H1 (cell line): ENCODE results near the gene ARHGAP21. TPM values are rescaled to one million over a fixed set of nuclear protein-coding genes. Genes with fewer than 3 reads are reported as not detected.

Source experiments
- CTCF ChIA-PET: fragments of 300-600 bp; sonication (Branson Sonifier 250); formaldehyde crosslinking; loops from one replicate; lab custom pipeline; 2021; ENCODE audit not compliant: partially characterized antibody; lab: Charles Lee
- POLR2A ChIA-PET: fragments of 300-600 bp; sonication (Branson Sonifier 250); formaldehyde crosslinking; loops from one replicate; lab custom pipeline; 2021; ENCODE audit warnings: inconsistent platforms; ENCODE audit not compliant: partially characterized antibody; lab: Charles Lee
- DNase-seq, 2 experiments: peaks; one replicate each; pipeline versions ENCODE4 v3.0.0 to v3.0.0-alpha.2; 2010 to 2022; ENCODE audit warnings: low spot score in 2 of 2, low read depth in 1 of 2, mixed read lengths in 1 of 2
- FAIRE-seq: peaks from 2 replicates; lab custom pipeline; 2011; peaks lifted over from hg19 to GRCh38; lab: Jason Lieb, UNC
- H2AFZ ChIP-seq: 2 replicates; pipeline ENCODE4 v1.8.1; 2012; ENCODE audit warnings: low read length, inconsistent platforms
- H2AK5ac ChIP-seq: 2 replicates; pipeline ENCODE4 v1.6.1; 2013; ENCODE audit warnings: low read depth, low read length
- H2BK120ac ChIP-seq: replicated peaks from 2 replicates; pipeline ENCODE3; 2013; ENCODE audit warnings: low read depth, low read length, inconsistent platforms
- H2BK12ac ChIP-seq: 2 replicates; pipeline ENCODE4 v1.6.1; 2013; ENCODE audit warnings: low read depth, low read length
- H2BK15ac ChIP-seq: 2 replicates; pipeline ENCODE4 v1.6.1; 2013; ENCODE audit warnings: low read length
- H2BK20ac ChIP-seq: 2 replicates; pipeline ENCODE4 v1.6.1; 2013; ENCODE audit warnings: low read length
- H2BK5ac ChIP-seq: 2 replicates; pipeline ENCODE4 v1.6.1; 2013; ENCODE audit warnings: low read depth, low read length
- H3K14ac ChIP-seq: 2 replicates; pipeline ENCODE4 v1.6.1; 2013; ENCODE audit warnings: inconsistent platforms; ENCODE audit not compliant: insufficient read length
- H3K18ac ChIP-seq: 2 replicates; pipeline ENCODE4 v1.6.1; 2013; ENCODE audit warnings: low read length; ENCODE audit errors: extremely low read depth
- H3K23ac ChIP-seq: 2 replicates; pipeline ENCODE4 v1.6.1; 2013; ENCODE audit warnings: inconsistent platforms; ENCODE audit not compliant: insufficient read length
- H3K23me2 ChIP-seq: 2 replicates; pipeline ENCODE4 v1.6.1; 2013; ENCODE audit warnings: low read depth, low read length
- H3K27ac ChIP-seq: 2 replicates; pipeline ENCODE4 v1.6.1; 2011; ENCODE audit warnings: low read depth, low read length, inconsistent platforms
- H3K27me3 ChIP-seq, 4 experiments: replicated peaks in 1 of 4; 1 replicate in 1 of 4; 2 replicates in 3 of 4; pipeline versions ENCODE4 v1.6.1 to v1.8.1; 2011 to 2013; ENCODE audit warnings: low read length in 3 of 4, mild to moderate bottlenecking in 3 of 4, inconsistent platforms in 2 of 4, mixed read lengths in 2 of 4, moderate library complexity in 1 of 4; ENCODE audit not compliant: control insufficient read depth in 3 of 4, insufficient read depth in 3 of 4; ENCODE audit errors: extremely low read depth in 1 of 4
- H3K36me3 ChIP-seq, 4 experiments: 2 replicates each; pipeline versions ENCODE4 v1.6.1 to v1.8.1; 2011 to 2013; ENCODE audit warnings: mild to moderate bottlenecking in 4 of 4, low read length in 3 of 4, moderate library complexity in 2 of 4, control low read depth in 1 of 4, inconsistent platforms in 1 of 4; ENCODE audit not compliant: insufficient read depth in 4 of 4, control insufficient read depth in 2 of 4
- H3K4ac ChIP-seq: replicated peaks from 2 replicates; pipeline ENCODE3; 2013; ENCODE audit warnings: low read length, low read depth, mixed read lengths, inconsistent platforms; ENCODE audit not compliant: insufficient read length
- H3K4me1 ChIP-seq, 4 experiments: replicated peaks in 1 of 4; 1 replicate in 1 of 4; 2 replicates in 3 of 4; pipeline versions ENCODE4 v1.6.1 to v1.8.1; 2011 to 2013; ENCODE audit warnings: low read length in 3 of 4, inconsistent platforms in 2 of 4, mixed read lengths in 1 of 4; ENCODE audit not compliant: insufficient read depth in 4 of 4, control insufficient read depth in 3 of 4
- H3K4me2 ChIP-seq, 2 experiments: 2 replicates each; pipeline versions ENCODE4 v1.6.1 to v1.8.1; 2011 to 2013; ENCODE audit warnings: low read depth in 2 of 2, low read length in 2 of 2, control low read depth in 1 of 2, inconsistent platforms in 1 of 2, mild to moderate bottlenecking in 1 of 2; ENCODE audit not compliant: insufficient read depth in 1 of 2
- H3K4me3 ChIP-seq, 4 experiments: fragments of 200-600, 300-600 bp in 1 of 4; sonication (generic), shearing (Covaris generic), sonication (Bioruptor Twin) in 1 of 4; 2 replicates each; pipeline versions ENCODE4 v1.5.1 to v1.8.1; 2011 to 2016; ENCODE audit warnings: low read length in 4 of 4, low read depth in 3 of 4, control low read depth in 2 of 4, inconsistent platforms in 2 of 4, mild to moderate bottlenecking in 2 of 4, mixed read lengths in 1 of 4, moderate library complexity in 1 of 4; ENCODE audit not compliant: insufficient read depth in 2 of 4; ENCODE audit errors: extremely low read depth in 1 of 4
- H3K56ac ChIP-seq: replicated peaks from 2 replicates; pipeline ENCODE3; 2013; ENCODE audit warnings: low read depth, mild to moderate bottlenecking, mixed read lengths, low read length, inconsistent platforms; ENCODE audit not compliant: insufficient read length
- H3K79me1 ChIP-seq: 2 replicates; pipeline ENCODE4 v1.6.1; 2013; ENCODE audit warnings: low read depth, low read length, control low read depth
- H3K79me2 ChIP-seq, 2 experiments: 2 replicates each; pipeline versions ENCODE4 v1.6.1 to v1.8.1; 2012 to 2013; ENCODE audit warnings: low read length in 2 of 2, mild to moderate bottlenecking in 2 of 2, inconsistent platforms in 1 of 2; ENCODE audit not compliant: insufficient read depth in 2 of 2, control insufficient read depth in 1 of 2
- H3K9ac ChIP-seq, 4 experiments: replicated peaks in 1 of 4; 1 replicate in 1 of 4; 2 replicates in 3 of 4; pipeline versions ENCODE4 v1.6.1 to v1.8.1; 2011 to 2013; ENCODE audit warnings: low read depth in 3 of 4, low read length in 3 of 4, control low read depth in 2 of 4, mild to moderate bottlenecking in 2 of 4, moderate library complexity in 2 of 4, inconsistent platforms in 1 of 4; ENCODE audit errors: extremely low read depth in 1 of 4
- H3K9me3 ChIP-seq, 2 experiments: 2 replicates each; pipeline versions ENCODE4 v1.6.1 to v1.8.1; 2012 to 2013; ENCODE audit warnings: mild to moderate bottlenecking in 2 of 2, moderate library complexity in 2 of 2, control low read depth in 1 of 2, inconsistent platforms in 1 of 2, low read depth in 1 of 2, low read length in 1 of 2, mixed read lengths in 1 of 2; ENCODE audit not compliant: insufficient read depth in 2 of 2
- H4K20me1 ChIP-seq, 2 experiments: replicated peaks in 1 of 2; 2 replicates each; pipeline versions ENCODE3 to v1.8.1; 2011 to 2013; ENCODE audit warnings: inconsistent platforms in 2 of 2, low read length in 2 of 2, mild to moderate bottlenecking in 1 of 2; ENCODE audit not compliant: insufficient read depth in 2 of 2, control insufficient read depth in 1 of 2
- H4K5ac ChIP-seq: 2 replicates; pipeline ENCODE4 v1.6.1; 2013; ENCODE audit warnings: low read length, low read depth, mixed read lengths, inconsistent platforms; ENCODE audit not compliant: insufficient read length
- H4K8ac ChIP-seq: 2 replicates; pipeline ENCODE4 v1.8.0; 2013; ENCODE audit warnings: mild to moderate bottlenecking, moderate library complexity, low read length, inconsistent platforms; ENCODE audit not compliant: insufficient read depth; ENCODE audit errors: extremely low read depth
- H4K91ac ChIP-seq: replicated peaks from 2 replicates; pipeline ENCODE3; 2013; ENCODE audit warnings: low read length, mixed read lengths, inconsistent platforms; ENCODE audit not compliant: insufficient read length
- CHD1 ChIP-seq: IDR thresholded peaks from 2 replicates; pipeline ENCODE4 v1.6.1; 2012; ENCODE audit warnings: low read depth, low read length, improper control_type of control experiment
- CHD2 ChIP-seq: IDR thresholded peaks from 2 replicates; pipeline ENCODE4 v1.6.1; 2012; ENCODE audit warnings: low read length, improper control_type of control experiment
- EP300 ChIP-seq, 2 experiments: IDR thresholded peaks; 1 replicate in 1 of 2; 2 replicates in 1 of 2; pipeline ENCODE4 v1.6.1; 2011 to 2012; ENCODE audit warnings: low read depth in 2 of 2, low read length in 2 of 2, mild to moderate bottlenecking in 2 of 2, borderline replicate concordance in 1 of 2, inconsistent platforms in 1 of 2, moderate library complexity in 1 of 2
- FOSL1 ChIP-seq: IDR thresholded peaks from 2 replicates; pipeline ENCODE4 v1.6.1; 2011; ENCODE audit warnings: mild to moderate bottlenecking, low read depth, low read length, moderate library complexity; ENCODE audit not compliant: insufficient read depth
- GABPA ChIP-seq: IDR thresholded peaks from 2 replicates; pipeline ENCODE4 v1.6.1; 2011; ENCODE audit warnings: mild to moderate bottlenecking, low read length, moderate library complexity, borderline replicate concordance; ENCODE audit not compliant: insufficient read depth
- JUND ChIP-seq: IDR thresholded peaks from 2 replicates; pipeline ENCODE4 v1.6.1; 2011; ENCODE audit warnings: mild to moderate bottlenecking, improper control_type of control experiment, low read length
- SP4 ChIP-seq: IDR thresholded peaks from 2 replicates; pipeline ENCODE4 v1.6.1; 2012; ENCODE audit warnings: low read length, inconsistent platforms
- TCF12 ChIP-seq: IDR thresholded peaks from 2 replicates; pipeline ENCODE4 v1.6.1; 2011; ENCODE audit warnings: low read depth, mild to moderate bottlenecking, low read length
- TEAD4 ChIP-seq: IDR thresholded peaks from 2 replicates; pipeline ENCODE4 v1.6.1; 2012; ENCODE audit warnings: low read depth, low read length, inconsistent platforms, mixed read lengths
- WGBS, 2 experiments: shearing (Covaris generic) in 1 of 2; methylation state at CpG; one replicate each; pipeline versions ENCODE4 v1.1.6 to v1.1.7; 2013 to 2015; ENCODE audit warnings: low lambda C conversion rate in 2 of 2, mixed read lengths in 2 of 2, inconsistent platforms in 1 of 2, low coverage in 1 of 2, missing lambda C conversion rate in 1 of 2; ENCODE audit not compliant: insufficient replicate concordance in 2 of 2, insufficient coverage in 1 of 2, insufficient read length in 1 of 2; ENCODE audit errors: extremely low coverage in 1 of 2, missing lambda C conversion rate in 1 of 2; 5-methylcytosine and 5-hydroxymethylcytosine counted together
- polyA plus RNA-seq, 7 experiments: library from polyadenylated mRNA; depleted of rRNA in 3 of 7; stranded (reverse) in 5 of 7; unstranded in 2 of 7; fragments of >200 nt in 5 of 7; fragments of 200-250 nt in 2 of 7; gene quantifications; 1 replicate in 5 of 7; 2 replicates in 1 of 7; 4 replicates in 1 of 7; pipeline versions ENCODE4 v1.2.1 to v1.2.3, GENCODE V29; 2011 to 2013; ENCODE audit warnings: missing spikeins in 2 of 7, mixed read lengths in 2 of 7
- total RNA-seq: library from RNA; stranded (reverse); fragmentation: NEBNext Ultra II Directional; extraction: Animal tissue kit (Norgen Biotek cat#: 25700); gene quantifications from 2 replicates; pipeline ENCODE4 v1.2.1, GENCODE V29; 2021
- TF ChIP-seq, protein P1 (sequence below): IDR thresholded peaks from 2 replicates; pipeline ENCODE4 v1.6.1; 2012; ENCODE audit warnings: inconsistent platforms

The ARHGAP21 gene
- total and polyA plus RNA-seq, 2 of the 8 experiments (the other 6 are each of a cell fraction or from before 2014, with no cell fraction given) = 14.4 to 35.3 TPM

DNA sequence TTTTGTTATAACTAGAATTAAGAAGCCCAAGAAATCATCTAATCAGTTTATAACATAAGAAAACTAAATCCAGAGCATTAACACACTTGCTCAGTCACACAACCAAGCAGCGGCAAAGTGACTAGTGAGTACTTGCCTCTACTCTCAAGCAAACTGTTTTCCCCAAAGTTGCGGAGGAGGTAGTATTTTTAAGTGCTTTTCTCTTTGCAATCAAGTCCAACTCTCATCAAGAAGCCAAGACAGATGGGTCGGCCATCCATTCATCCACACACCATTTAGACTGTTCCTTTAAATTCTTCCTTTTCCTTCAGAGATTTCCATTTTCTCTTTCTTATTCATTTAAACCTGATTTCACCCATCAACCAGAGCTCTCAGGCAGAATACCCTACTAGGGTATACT lies 25.4 kb downstream of the ARHGAP21 start:
- 93% methylated on average over 3 of the region's 3 CpGs; no CpG with 5 or more reads in 1 of the 2 experiments for WGBS, 2 experiments
- Histone ChIP-seq H2BK5ac (no peak overlapping the region), H2BK12ac (no peak overlapping the region), H3K79me1 (peaks cover 2% of the 10 kb centered on the region), H4K20me1 (peaks cover 4 to 6% of the 10 kb centered on the region in 2 experiments), H3K27ac (no peak overlapping the region), H2BK120ac (no peak overlapping the region), H4K91ac (no peak overlapping the region), H3K4me2 (no peak overlapping the region), H2AK5ac (no peak overlapping the region), H3K27me3 (no peaks in the 10 kb centered on the region), H3K9me3 (no peaks in the 10 kb centered on the region), H3K4ac (no peak overlapping the region), H4K8ac (no peak overlapping the region), H2BK15ac (no peak overlapping the region), H3K36me3 (no peaks in the 10 kb centered on the region), H3K9ac (no peak overlapping the region), H3K4me1 (peaks cover 0 to 3% (median 0%) of the 10 kb centered on the region in 4 experiments; a peak in 2 of 7 replicates), H4K5ac (no peak overlapping the region), H3K4me3 (no peak overlapping the region), H2BK20ac (no peak overlapping the region), H2AFZ (no peak overlapping the region), H3K56ac (no peak overlapping the region), H3K14ac (no peak overlapping the region), H3K18ac (no peak overlapping the region), H3K23ac (no peak overlapping the region), H3K23me2 (no peaks in the 10 kb centered on the region), H3K79me2 (peaks cover 0 to 52% of the 10 kb centered on the region in 2 experiments; a peak in 2 of 4 replicates)
- TF ChIP-seq TEAD4 = no peak
- no peak for TF ChIP-seq GABPA
- TF ChIP-seq TCF12 = no peak
- TF ChIP-seq SP4 = no peak
- no peak for TF ChIP-seq FOSL1
- TF ChIP-seq EP300 (IDR thresholded peaks at IDR 0.05; ENCODE audit: borderline replicate concordance in 1 of 2, low read depth in 2 of 2, low read length in 2 of 2) = no peak
- TF ChIP-seq CHD2 = no peak
- TF ChIP-seq, protein P1, sequence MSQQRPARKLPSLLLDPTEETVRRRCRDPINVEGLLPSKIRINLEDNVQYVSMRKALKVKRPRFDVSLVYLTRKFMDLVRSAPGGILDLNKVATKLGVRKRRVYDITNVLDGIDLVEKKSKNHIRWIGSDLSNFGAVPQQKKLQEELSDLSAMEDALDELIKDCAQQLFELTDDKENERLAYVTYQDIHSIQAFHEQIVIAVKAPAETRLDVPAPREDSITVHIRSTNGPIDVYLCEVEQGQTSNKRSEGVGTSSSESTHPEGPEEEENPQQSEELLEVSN = no peak
- TF ChIP-seq CHD1 = no peak
- no peak for TF ChIP-seq JUND
- ChIA-PET CTCF (interaction anchor here (1.3 to 1.4 kb wide), 3 partner anchors 9 to 12 kb away, joined by 4 to 8 read pairs (median 4); no protein-coding TSS in a partner anchor), POLR2A (interaction anchor here (1.3 kb wide), 1 partner anchor 17 kb away, joined by 4 read pairs; no protein-coding TSS in a partner anchor)
- no peak for FAIRE-seq
- no peak for DNase-seq
